ENCODE measurements around the gene IL12RB1.

IL12RB1 gene

DNA sequence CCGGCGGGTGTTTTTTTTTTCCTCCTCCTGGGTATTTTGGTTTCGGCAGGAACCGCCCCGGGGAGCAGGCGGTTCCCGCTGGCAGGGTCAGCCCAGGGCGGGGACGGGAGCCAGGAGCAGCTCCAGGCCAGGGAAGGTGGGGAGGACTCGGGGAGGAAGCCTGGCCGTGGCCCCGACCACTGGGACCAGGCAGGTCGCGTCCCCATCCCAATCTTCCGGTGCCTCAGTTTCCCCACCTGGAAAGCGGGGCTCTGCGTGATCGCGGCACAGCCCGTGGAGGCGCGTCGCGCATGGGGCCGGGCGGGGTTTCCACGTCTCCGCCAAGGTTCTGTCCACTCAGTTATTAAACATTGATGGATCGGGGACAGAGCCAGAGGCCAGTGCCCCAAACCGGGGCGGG, 34.8 kb downstream of the IL12RB1 start:
- DNase-seq (ENCODE audit: low read depth), result no peak
- no peak overlapping the region for H3K4me3 ChIP-seq (ENCODE audit: low read depth, low read length)
- TF ChIP-seq CTCF (IDR thresholded peaks at IDR 0.05; ENCODE audit: low read depth, low read length, missing control alignments), result no peak

- TF ChIP-seq CTCF (IDR thresholded peaks at IDR 0.05; ENCODE audit: low read depth, low read length, missing control alignments), result no peak
These were observed 37.3 kb downstream of the IL12RB1 start for GRCh38 chr19:18049385-18049784.

DNA sequence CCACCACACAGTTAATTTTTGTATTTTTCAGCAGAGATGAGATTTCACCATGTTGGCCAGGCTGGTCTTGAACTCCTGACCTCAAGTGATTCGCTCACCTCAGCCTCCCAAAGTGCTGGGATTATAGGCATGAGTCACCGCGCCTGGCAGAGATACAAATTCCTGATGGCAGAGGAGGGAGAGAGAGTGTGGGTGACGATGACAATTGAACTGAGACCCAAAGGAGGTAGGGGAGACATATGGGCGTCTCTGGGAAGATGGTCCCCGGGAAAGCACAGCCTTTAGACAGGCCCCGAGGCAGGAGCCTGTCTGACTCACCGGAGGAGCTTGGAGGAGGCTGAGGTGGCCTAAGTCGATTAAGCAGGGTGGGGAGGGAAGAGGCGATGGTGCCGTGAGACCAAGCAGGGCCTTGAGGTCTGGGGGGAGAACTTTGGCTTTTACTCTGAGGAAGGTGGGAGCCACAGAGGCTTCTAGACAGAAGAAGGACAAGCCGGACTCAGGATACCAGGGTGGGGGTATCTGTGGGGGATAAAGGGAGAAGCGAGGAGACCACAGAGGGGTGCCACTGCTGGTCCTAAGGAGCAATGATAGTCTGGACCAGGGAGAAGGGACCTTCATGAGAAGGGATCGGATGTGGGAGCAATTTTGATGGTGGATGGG, 40.5 kb downstream of the IL12RB1 start:
- TF ChIP-seq CTCF (IDR thresholded peaks at IDR 0.05; ENCODE audit: low read depth, low read length, missing control alignments), result no peak
- no peak overlapping the region for H3K4me3 ChIP-seq (ENCODE audit: low read depth, low read length)
- no peak for DNase-seq (ENCODE audit: low read depth)

More at GRCh38 chr19:18049385-18049784, 37.3 kb downstream of the IL12RB1 start:
- no peak overlapping the region for H3K4me3 ChIP-seq (ENCODE audit: low read depth, low read length)
- DNase-seq (ENCODE audit: low read depth), result no peak

- no peak overlapping the region for H3K4me3 ChIP-seq (ENCODE audit: low read depth, low read length)
These were observed 41.3 kb downstream of the IL12RB1 start for GRCh38 chr19:18045307-18046050.

DNA sequence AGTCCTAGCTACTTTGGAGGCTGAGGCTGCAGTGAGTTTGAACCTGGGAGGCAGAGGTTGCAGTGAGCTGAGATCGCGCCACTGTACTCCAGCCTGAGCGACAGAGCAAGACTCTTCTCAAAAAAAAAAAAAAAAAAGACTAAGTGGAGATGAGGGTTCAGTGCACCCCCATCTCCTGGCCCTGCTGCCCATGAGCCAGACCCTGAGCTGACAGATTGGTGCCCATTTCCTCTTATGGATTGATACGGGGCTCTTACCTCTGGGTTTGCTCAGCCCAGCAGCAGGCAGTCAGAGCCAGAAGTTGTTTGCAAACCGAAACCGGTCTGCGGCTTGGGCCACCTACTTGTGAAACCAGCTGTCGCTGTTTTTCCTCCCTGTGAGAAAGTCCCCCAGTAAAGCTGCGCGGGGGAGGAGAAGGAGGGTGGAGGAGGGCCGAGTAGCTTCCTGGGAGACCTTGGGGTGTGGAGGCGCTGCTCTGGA, 41.9 kb downstream of the IL12RB1 start:
- DNase-seq (ENCODE audit: low read depth), result peak; percentile 83
- peak overlapping the region; percentile 15; the same call in 1 of the 2 replicates for H3K4me3 ChIP-seq (ENCODE audit: low read depth, low read length)
- no peak for TF ChIP-seq CTCF (IDR thresholded peaks at IDR 0.05; ENCODE audit: low read depth, low read length, missing control alignments)

More at GRCh38 chr19:18045307-18046050, 41.3 kb downstream of the IL12RB1 start:
- no peak for TF ChIP-seq CTCF (IDR thresholded peaks at IDR 0.05; ENCODE audit: low read depth, low read length, missing control alignments)
- DNase-seq (ENCODE audit: low read depth), result no peak

DNA sequence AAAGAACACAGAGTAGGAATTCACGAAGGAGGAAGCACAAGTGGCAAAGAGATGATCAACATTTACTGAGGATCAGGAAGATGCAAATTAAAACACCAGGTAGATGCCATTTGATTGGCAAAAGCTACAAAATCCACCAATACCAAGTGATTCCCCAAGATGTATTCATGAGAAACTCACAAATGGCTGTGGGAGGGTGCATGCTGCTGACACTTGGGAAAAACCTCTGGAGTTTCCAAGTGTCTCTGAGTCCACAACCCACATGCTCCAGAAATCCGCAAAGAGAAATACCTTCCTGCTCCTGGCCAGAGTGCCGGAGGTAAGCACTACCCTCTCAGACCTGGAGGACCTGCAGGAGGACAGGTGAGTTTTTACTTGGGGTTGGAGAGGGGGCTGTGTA, 43.1 kb downstream of the IL12RB1 start:
- no peak overlapping the region for H3K4me3 ChIP-seq (ENCODE audit: low read depth, low read length)
- DNase-seq (ENCODE audit: low read depth), result no peak
- TF ChIP-seq CTCF (IDR thresholded peaks at IDR 0.05; ENCODE audit: low read depth, low read length, missing control alignments), result no peak

Data from GM12864 (cell line).